ENCODE results near the gene PTCH1. TPM values are rescaled to one million over a fixed set of nuclear protein-coding genes. Genes with fewer than 3 reads are reported as not detected.

Gene PTCH1
- total RNA-seq, 2 donors from 2014 or later = 14.4 to 18.5 TPM

- H3K36me3 Mint-ChIP-seq (ENCODE audit: low read depth) = no peaks in the 10 kb centered on the region
- no peak overlapping the region for H3K27ac Mint-ChIP-seq
Observed at GRCh38 chr9:95486318-95486717, 30.5 kb downstream of the PTCH1 start.

GRCh38 chr9:95484225-95484624 is 32.5 kb downstream of the PTCH1 start:
- Mint-ChIP-seq H3K36me3 (ENCODE audit: low read depth) (peaks cover 3% of the 10 kb centered on the region), H3K4me3 (no peak overlapping the region), H3K27me3 (peaks cover 12% of the 10 kb centered on the region), H3K4me1 (peaks cover 26% of the 10 kb centered on the region), H3K27ac (no peak overlapping the region)
- no peak for DNase-seq
- no peak for ATAC-seq
- H3K9me3 ChIP-seq (ENCODE audit: control insufficient read depth, low read length, poor library complexity, severe bottlenecking) = no peaks in the 10 kb centered on the region

More at GRCh38 chr9:95486318-95486717, 30.5 kb downstream of the PTCH1 start:
- peaks cover 6% of the 10 kb centered on the region for H3K27me3 Mint-ChIP-seq
- H3K4me1 Mint-ChIP-seq = peaks cover 26% of the 10 kb centered on the region
- H3K9me3 ChIP-seq (ENCODE audit: control insufficient read depth, low read length, poor library complexity, severe bottlenecking) = no peaks in the 10 kb centered on the region
- H3K4me3 Mint-ChIP-seq = no peak overlapping the region
- DNase-seq = no peak
- no peak for ATAC-seq

GRCh38 chr9:95483431-95483830 is 33.3 kb downstream of the PTCH1 start:
- DNase-seq (no peak), ATAC-seq (no peak)
- H3K36me3 Mint-ChIP-seq (ENCODE audit: low read depth) = peaks cover 3% of the 10 kb centered on the region
- H3K4me1 Mint-ChIP-seq = peaks cover 22% of the 10 kb centered on the region
- H3K9me3 ChIP-seq (ENCODE audit: control insufficient read depth, low read length, poor library complexity, severe bottlenecking) = no peaks in the 10 kb centered on the region
- H3K27me3 Mint-ChIP-seq = peaks cover 12% of the 10 kb centered on the region
- no peak overlapping the region for H3K4me3 Mint-ChIP-seq
- H3K27ac Mint-ChIP-seq = peak overlapping the region; percentile 34

- DNase-seq = no peak
- Mint-ChIP-seq H3K4me3 (no peak overlapping the region), H3K4me1 (peaks cover 22% of the 10 kb centered on the region), H3K27ac (no peak overlapping the region), H3K27me3 (peaks cover 12% of the 10 kb centered on the region), H3K36me3 (ENCODE audit: low read depth) (peaks cover 4% of the 10 kb centered on the region)
- ATAC-seq = no peak
- no peaks in the 10 kb centered on the region for H3K9me3 ChIP-seq (ENCODE audit: control insufficient read depth, low read length, poor library complexity, severe bottlenecking)
Observed at GRCh38 chr9:95482621-95483020, 34.1 kb downstream of the PTCH1 start.

- H3K27ac Mint-ChIP-seq = no peak overlapping the region
- peaks cover 12% of the 10 kb centered on the region for H3K27me3 Mint-ChIP-seq
- peaks cover 16% of the 10 kb centered on the region for H3K4me1 Mint-ChIP-seq
- no peak overlapping the region for H3K4me3 Mint-ChIP-seq
- no peaks in the 10 kb centered on the region for H3K9me3 ChIP-seq (ENCODE audit: control insufficient read depth, low read length, poor library complexity, severe bottlenecking)
- DNase-seq (no peak), ATAC-seq (no peak)
- peaks cover 6% of the 10 kb centered on the region for H3K36me3 Mint-ChIP-seq (ENCODE audit: low read depth)
Observed at GRCh38 chr9:95481000-95481399, 35.8 kb downstream of the PTCH1 start.

GRCh38 chr9:95480346-95480745 is 36.4 kb downstream of the PTCH1 start:
- H3K4me3 Mint-ChIP-seq = no peak overlapping the region
- H3K27ac Mint-ChIP-seq = no peak overlapping the region
- peaks cover 6% of the 10 kb centered on the region for H3K36me3 Mint-ChIP-seq (ENCODE audit: low read depth)
- peaks cover 12% of the 10 kb centered on the region for H3K4me1 Mint-ChIP-seq
- no peaks in the 10 kb centered on the region for H3K9me3 ChIP-seq (ENCODE audit: control insufficient read depth, low read length, poor library complexity, severe bottlenecking)
- ATAC-seq (no peak), DNase-seq (no peak)
- peaks cover 12% of the 10 kb centered on the region for H3K27me3 Mint-ChIP-seq

- Mint-ChIP-seq H3K27me3 (peaks cover 12% of the 10 kb centered on the region), H3K4me3 (no peak overlapping the region), H3K4me1 (peaks cover 17% of the 10 kb centered on the region), H3K36me3 (ENCODE audit: low read depth) (peaks cover 11% of the 10 kb centered on the region), H3K27ac (no peak overlapping the region)
- no peaks in the 10 kb centered on the region for H3K9me3 ChIP-seq (ENCODE audit: control insufficient read depth, low read length, poor library complexity, severe bottlenecking)
- DNase-seq (no peak), ATAC-seq (no peak)
Observed at GRCh38 chr9:95479330-95479729, 37.4 kb downstream of the PTCH1 start.

GRCh38 chr9:95478335-95478734 is 38.4 kb downstream of the PTCH1 start:
- Mint-ChIP-seq H3K27ac (no peak overlapping the region), H3K4me3 (no peak overlapping the region)

GRCh38 chr9:95477885-95478284 is 38.9 kb downstream of the PTCH1 start:
- no peaks in the 10 kb centered on the region for H3K9me3 ChIP-seq (ENCODE audit: control insufficient read depth, low read length, poor library complexity, severe bottlenecking)
- peaks cover 17% of the 10 kb centered on the region for H3K4me1 Mint-ChIP-seq
- peaks cover 6% of the 10 kb centered on the region for H3K27me3 Mint-ChIP-seq
- peaks cover 13% of the 10 kb centered on the region for H3K36me3 Mint-ChIP-seq (ENCODE audit: low read depth)
- DNase-seq (no peak), ATAC-seq (no peak)
- H3K27ac Mint-ChIP-seq = no peak overlapping the region
- H3K4me3 Mint-ChIP-seq = no peak overlapping the region

More at GRCh38 chr9:95478335-95478734, 38.4 kb downstream of the PTCH1 start:
- peaks cover 17% of the 10 kb centered on the region for H3K4me1 Mint-ChIP-seq
- peaks cover 6% of the 10 kb centered on the region for H3K27me3 Mint-ChIP-seq
- DNase-seq = no peak
- peaks cover 13% of the 10 kb centered on the region for H3K36me3 Mint-ChIP-seq (ENCODE audit: low read depth)
- ATAC-seq = no peak
- no peaks in the 10 kb centered on the region for H3K9me3 ChIP-seq (ENCODE audit: control insufficient read depth, low read length, poor library complexity, severe bottlenecking)

GRCh38 chr9:95477441-95477840 is 39.3 kb downstream of the PTCH1 start:
- H3K36me3 Mint-ChIP-seq (ENCODE audit: low read depth) = peaks cover 13% of the 10 kb centered on the region
- H3K4me3 Mint-ChIP-seq = no peak overlapping the region
- no peak overlapping the region for H3K27ac Mint-ChIP-seq
- peaks cover 6% of the 10 kb centered on the region for H3K27me3 Mint-ChIP-seq
- no peak for DNase-seq
- no peak for ATAC-seq
- peaks cover 17% of the 10 kb centered on the region for H3K4me1 Mint-ChIP-seq
- no peaks in the 10 kb centered on the region for H3K9me3 ChIP-seq (ENCODE audit: control insufficient read depth, low read length, poor library complexity, severe bottlenecking)

- no peak for ATAC-seq
- peaks cover 6% of the 10 kb centered on the region for H3K27me3 Mint-ChIP-seq
- no peak for DNase-seq
- H3K36me3 Mint-ChIP-seq (ENCODE audit: low read depth) = peaks cover 12% of the 10 kb centered on the region
- no peaks in the 10 kb centered on the region for H3K9me3 ChIP-seq (ENCODE audit: control insufficient read depth, low read length, poor library complexity, severe bottlenecking)
- peaks cover 11% of the 10 kb centered on the region for H3K4me1 Mint-ChIP-seq
- H3K4me3 Mint-ChIP-seq = no peak overlapping the region
- no peak overlapping the region for H3K27ac Mint-ChIP-seq
Observed at GRCh38 chr9:95468791-95469190, 48.0 kb downstream of the PTCH1 start.

- Mint-ChIP-seq H3K36me3 (ENCODE audit: low read depth) (peaks cover 6% of the 10 kb centered on the region), H3K27me3 (peaks cover 5% of the 10 kb centered on the region), H3K4me3 (no peak overlapping the region), H3K27ac (no peak overlapping the region), H3K4me1 (peaks cover 27% of the 10 kb centered on the region)
- no peaks in the 10 kb centered on the region for H3K9me3 ChIP-seq (ENCODE audit: control insufficient read depth, low read length, poor library complexity, severe bottlenecking)
- ATAC-seq (no peak), DNase-seq (no peak)
Observed at GRCh38 chr9:95465115-95465514, 51.7 kb downstream of the PTCH1 start.

GRCh38 chr9:95463148-95464060 is 53.4 kb downstream of the PTCH1 start:
- H3K27ac Mint-ChIP-seq = peak overlapping the region; percentile 85
- DNase-seq = no peak
- ATAC-seq = no peak
- peaks cover 5% of the 10 kb centered on the region for H3K27me3 Mint-ChIP-seq
- no peaks in the 10 kb centered on the region for H3K9me3 ChIP-seq (ENCODE audit: control insufficient read depth, low read length, poor library complexity, severe bottlenecking)
- peaks cover 5% of the 10 kb centered on the region for H3K36me3 Mint-ChIP-seq (ENCODE audit: low read depth)
- H3K4me1 Mint-ChIP-seq = peaks cover 26% of the 10 kb centered on the region
- H3K4me3 Mint-ChIP-seq = peak overlapping the region; percentile 94
